Raji (cell line): Measurements from ENCODE around the gene VPS52.

Source experiments
- POLR2A ChIP-seq: IDR thresholded peaks from 2 replicates; pipeline ENCODE4 v1.6.1; 2011; ENCODE audit warnings: low read depth, low read length, control low read depth; ENCODE audit not compliant: insufficient read depth

Gene VPS52

GRCh38 chr6:33249732-33250630 lies 21.7 kb downstream of the VPS52 start:
- no peak for TF ChIP-seq POLR2A

GRCh38 chr6:33248932-33249731 lies 22.5 kb downstream of the VPS52 start:
- TF ChIP-seq POLR2A, result peak; percentile 95

GRCh38 chr6:33248643-33248931 lies 23.1 kb downstream of the VPS52 start:
- no peak for TF ChIP-seq POLR2A

GRCh38 chr6:33247977-33248642 lies 23.6 kb downstream of the VPS52 start:
- peak; percentile 49; the same call in 1 of the 2 replicates for TF ChIP-seq POLR2A

- no peak for TF ChIP-seq POLR2A
Observed at GRCh38 chr6:33243476-33243875, 28.2 kb downstream of the VPS52 start.

GRCh38 chr6:33241968-33242367 lies 29.7 kb downstream of the VPS52 start:
- no peak for TF ChIP-seq POLR2A

GRCh38 chr6:33237741-33238140 lies 33.9 kb downstream of the VPS52 start:
- no peak for TF ChIP-seq POLR2A

GRCh38 chr6:33236852-33237251 lies 34.8 kb downstream of the VPS52 start:
- no peak for TF ChIP-seq POLR2A

GRCh38 chr6:33236328-33236727 lies 35.3 kb downstream of the VPS52 start:
- no peak for TF ChIP-seq POLR2A

- TF ChIP-seq POLR2A, result no peak
Observed at GRCh38 chr6:33235221-33235634, 36.4 kb downstream of the VPS52 start.

GRCh38 chr6:33217681-33218080 lies 54.0 kb downstream of the VPS52 start:
- TF ChIP-seq POLR2A, result no peak

GRCh38 chr6:33217246-33217645 lies 54.4 kb downstream of the VPS52 start:
- TF ChIP-seq POLR2A, result no peak

- no peak for TF ChIP-seq POLR2A
Observed at GRCh38 chr6:33216117-33216649, 55.5 kb downstream of the VPS52 start.

- no peak for TF ChIP-seq POLR2A
Observed at GRCh38 chr6:33215271-33216116, 56.2 kb downstream of the VPS52 start.

- no peak for TF ChIP-seq POLR2A
Observed at GRCh38 chr6:33213989-33214335, 57.7 kb downstream of the VPS52 start.
